ENCODE data around the gene ELFN1.
"Not testable (repeated sequence)": the region's sequence is repeated elsewhere in the genome, so short reads cannot be mapped to it uniquely, and the experiment has no call there.

ELFN1 gene

DNA sequence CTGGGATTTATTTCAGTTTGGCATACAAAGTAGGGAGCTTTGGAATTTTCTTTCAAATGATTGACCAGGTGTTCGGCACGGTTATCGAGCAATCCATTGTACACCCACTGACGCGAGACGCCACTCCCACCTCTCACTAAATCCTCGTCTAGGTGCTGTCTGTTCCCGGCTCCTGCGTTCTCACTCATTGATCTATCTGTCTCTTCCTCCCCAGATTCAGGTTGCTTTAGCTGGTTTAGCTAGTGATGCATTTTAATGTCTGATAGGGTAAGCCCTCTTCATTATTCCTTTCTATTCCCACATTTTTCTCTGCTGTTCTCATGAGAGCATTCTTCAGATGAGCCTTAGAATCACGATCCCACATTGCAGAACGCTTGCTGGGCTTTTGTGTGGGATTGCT lies 91.7 kb downstream of the ELFN1 start:
- ATAC-seq (ENCODE audit: insufficient read depth, low read depth), result no peak
- Histone ChIP-seq H3K27me3 (ENCODE audit: insufficient read depth, low read length, poor library complexity) (no peaks in the 10 kb centered on the region), H3K4me2 (ENCODE audit: insufficient read depth, low read length) (no peak overlapping the region), H4K20me1 (ENCODE audit: insufficient read depth, low read length) (no peaks in the 10 kb centered on the region; the same call in 1 of the 2 replicates), H3K4me1 (ENCODE audit: insufficient read depth, low read length) (no peaks in the 10 kb centered on the region), H3K4me3 (ENCODE audit: low read depth in 1 of 2, low read length in 2 of 2) (no peak overlapping the region), H3K36me3 (ENCODE audit: insufficient read depth, low read length) (no peaks in the 10 kb centered on the region), H3K9me3 (ENCODE audit: insufficient read depth, low read length, severe bottlenecking) (peaks cover 2% of the 10 kb centered on the region), H2AFZ (ENCODE audit: low read depth, low read length) (no peak overlapping the region), H3K27ac (ENCODE audit: low read length) (no peak overlapping the region), H3K79me2 (ENCODE audit: insufficient read depth, low read length) (no peaks in the 10 kb centered on the region), H3K9ac (ENCODE audit: low read depth, low read length) (no peak overlapping the region)
- no peak for TF ChIP-seq EZH2 (IDR thresholded peaks at IDR 0.05; ENCODE audit: borderline replicate concordance, low read depth, low read length, severe bottlenecking)
- TF ChIP-seq, protein P1, sequence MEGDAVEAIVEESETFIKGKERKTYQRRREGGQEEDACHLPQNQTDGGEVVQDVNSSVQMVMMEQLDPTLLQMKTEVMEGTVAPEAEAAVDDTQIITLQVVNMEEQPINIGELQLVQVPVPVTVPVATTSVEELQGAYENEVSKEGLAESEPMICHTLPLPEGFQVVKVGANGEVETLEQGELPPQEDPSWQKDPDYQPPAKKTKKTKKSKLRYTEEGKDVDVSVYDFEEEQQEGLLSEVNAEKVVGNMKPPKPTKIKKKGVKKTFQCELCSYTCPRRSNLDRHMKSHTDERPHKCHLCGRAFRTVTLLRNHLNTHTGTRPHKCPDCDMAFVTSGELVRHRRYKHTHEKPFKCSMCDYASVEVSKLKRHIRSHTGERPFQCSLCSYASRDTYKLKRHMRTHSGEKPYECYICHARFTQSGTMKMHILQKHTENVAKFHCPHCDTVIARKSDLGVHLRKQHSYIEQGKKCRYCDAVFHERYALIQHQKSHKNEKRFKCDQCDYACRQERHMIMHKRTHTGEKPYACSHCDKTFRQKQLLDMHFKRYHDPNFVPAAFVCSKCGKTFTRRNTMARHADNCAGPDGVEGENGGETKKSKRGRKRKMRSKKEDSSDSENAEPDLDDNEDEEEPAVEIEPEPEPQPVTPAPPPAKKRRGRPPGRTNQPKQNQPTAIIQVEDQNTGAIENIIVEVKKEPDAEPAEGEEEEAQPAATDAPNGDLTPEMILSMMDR (IDR thresholded peaks at IDR 0.05; ENCODE audit: borderline replicate concordance, extremely low read depth, low read length, poor library complexity, severe bottlenecking), result no peak
- DNase-seq, result no peak

DNA sequence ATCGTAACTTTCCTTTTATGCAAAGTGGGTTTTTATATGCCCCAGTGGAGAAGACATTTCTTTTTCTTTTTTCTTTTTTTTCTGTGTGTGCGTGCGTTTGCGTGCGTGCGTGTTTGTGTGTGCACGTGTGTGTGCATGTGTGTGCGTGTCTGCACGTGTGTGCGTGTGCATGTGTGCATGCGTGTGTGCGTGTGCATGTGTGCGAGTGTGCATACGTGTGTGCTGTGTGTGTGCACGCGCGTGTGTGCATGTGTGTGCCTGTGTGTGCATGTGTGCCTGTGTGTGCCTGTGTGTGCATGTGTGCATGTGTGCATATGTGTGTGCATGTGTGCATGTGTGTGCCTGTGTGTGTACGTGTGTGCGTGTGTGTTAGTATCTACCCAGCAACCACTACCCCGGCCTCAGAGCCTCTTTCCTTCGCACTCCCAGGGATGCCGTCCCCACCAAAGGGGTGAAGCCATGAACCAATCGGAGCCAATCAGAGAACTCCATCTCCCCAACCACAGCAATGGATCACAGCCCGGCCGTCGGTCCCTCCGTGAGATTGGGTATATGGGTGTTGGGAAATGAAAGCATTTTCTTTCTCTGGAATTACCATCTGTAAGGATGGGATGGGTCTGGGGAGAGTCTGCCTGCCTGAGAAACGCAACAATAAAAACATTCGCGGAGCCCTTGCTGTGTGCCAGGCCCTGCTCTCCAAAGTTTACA lies 92.3 kb downstream of the ELFN1 start:
- Histone ChIP-seq H3K27me3 (ENCODE audit: insufficient read depth, low read length, poor library complexity) (no peaks in the 10 kb centered on the region), H3K9ac (ENCODE audit: low read depth, low read length) (no peak overlapping the region)
- no peak for ATAC-seq (ENCODE audit: insufficient read depth, low read depth)

DNA sequence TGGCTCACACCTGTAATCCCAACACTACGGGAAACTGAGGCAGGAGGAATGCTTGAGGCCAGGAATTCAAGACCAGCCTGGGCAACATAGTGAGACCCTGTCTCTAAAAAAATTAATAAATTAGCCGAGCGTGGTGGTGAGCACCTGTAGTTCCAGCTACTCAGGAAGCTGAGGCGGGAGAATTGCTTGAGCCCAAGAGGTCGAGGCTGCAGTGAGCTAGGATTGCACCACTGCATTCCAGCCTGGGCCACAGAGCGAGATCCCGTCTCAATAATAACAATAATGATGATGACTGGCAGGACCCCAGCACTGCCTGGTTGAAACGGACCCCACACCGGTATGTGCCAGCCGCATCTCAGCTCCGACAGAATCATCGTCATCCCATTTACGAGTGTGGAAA lies 93.0 kb downstream of the ELFN1 start:
- ATAC-seq (ENCODE audit: insufficient read depth, low read depth) (no peak), DNase-seq (no peak)
- Histone ChIP-seq H3K27me3 (ENCODE audit: insufficient read depth, low read length, poor library complexity) (no peaks in the 10 kb centered on the region), H3K9me3 (ENCODE audit: insufficient read depth, low read length, severe bottlenecking) (peaks cover 2% of the 10 kb centered on the region), H3K4me1 (ENCODE audit: insufficient read depth, low read length) (no peaks in the 10 kb centered on the region), H3K4me2 (ENCODE audit: insufficient read depth, low read length) (no peak overlapping the region), H4K20me1 (ENCODE audit: insufficient read depth, low read length) (no peaks in the 10 kb centered on the region; the same call in 1 of the 2 replicates), H3K79me2 (ENCODE audit: insufficient read depth, low read length) (no peaks in the 10 kb centered on the region), H2AFZ (ENCODE audit: low read depth, low read length) (no peak overlapping the region), H3K27ac (ENCODE audit: low read length) (no peak overlapping the region), H3K36me3 (ENCODE audit: insufficient read depth, low read length) (no peaks in the 10 kb centered on the region), H3K9ac (ENCODE audit: low read depth, low read length) (no peak overlapping the region), H3K4me3 (ENCODE audit: low read depth in 1 of 2, low read length in 2 of 2) (no peak overlapping the region)
- TF ChIP-seq EZH2 (IDR thresholded peaks at IDR 0.05; ENCODE audit: borderline replicate concordance, low read depth, low read length, severe bottlenecking), result no peak
- TF ChIP-seq, protein P1 (IDR thresholded peaks at IDR 0.05; ENCODE audit: borderline replicate concordance, extremely low read depth, low read length, poor library complexity, severe bottlenecking), result no peak

More for the DNA sequence above, 92.3 kb downstream of the ELFN1 start:
- H3K79me2 ChIP-seq (ENCODE audit: insufficient read depth, low read length), result no peaks in the 10 kb centered on the region
- H4K20me1 ChIP-seq (ENCODE audit: insufficient read depth, low read length), result no peaks in the 10 kb centered on the region; the same call in 1 of the 2 replicates
- H3K4me1 ChIP-seq (ENCODE audit: insufficient read depth, low read length), result no peaks in the 10 kb centered on the region
- no peak overlapping the region for H3K4me2 ChIP-seq (ENCODE audit: insufficient read depth, low read length)
- H3K36me3 ChIP-seq (ENCODE audit: insufficient read depth, low read length), result no peaks in the 10 kb centered on the region
- DNase-seq, result no peak
- peaks cover 2% of the 10 kb centered on the region for H3K9me3 ChIP-seq (ENCODE audit: insufficient read depth, low read length, severe bottlenecking)
- TF ChIP-seq, protein P1 (IDR thresholded peaks at IDR 0.05; ENCODE audit: borderline replicate concordance, extremely low read depth, low read length, poor library complexity, severe bottlenecking), result no peak
- TF ChIP-seq EZH2 (IDR thresholded peaks at IDR 0.05; ENCODE audit: borderline replicate concordance, low read depth, low read length, severe bottlenecking), result no peak
- H2AFZ ChIP-seq (ENCODE audit: low read depth, low read length), result no peak overlapping the region
- no peak overlapping the region for H3K27ac ChIP-seq (ENCODE audit: low read length)
- no peak overlapping the region for H3K4me3 ChIP-seq (ENCODE audit: low read depth in 1 of 2, low read length in 2 of 2)

DNA sequence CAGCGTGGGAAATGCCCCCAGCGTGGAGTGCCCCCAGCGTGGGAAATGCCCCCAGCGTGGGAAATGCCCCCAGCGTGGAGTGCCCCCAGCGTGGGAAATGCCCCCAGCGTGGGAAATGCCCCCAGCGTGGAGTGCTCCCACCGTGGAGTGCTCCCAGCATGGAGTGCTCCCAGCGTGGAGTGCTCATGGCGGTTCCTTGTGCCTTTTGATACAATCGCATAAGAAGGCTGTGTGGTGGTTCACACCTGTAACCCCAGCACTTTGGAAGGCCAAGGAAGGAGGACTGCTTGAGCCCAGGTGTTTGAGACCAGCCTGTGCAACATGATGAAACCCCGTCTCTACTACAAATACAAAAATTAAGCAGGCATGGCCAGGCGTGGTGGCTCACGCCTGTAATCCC lies 93.8 kb downstream of the ELFN1 start:
- not testable (repeated sequence) for H3K36me3 ChIP-seq (ENCODE audit: insufficient read depth, low read length); ATAC-seq (ENCODE audit: insufficient read depth, low read depth); H3K9ac ChIP-seq (ENCODE audit: low read depth, low read length); H3K4me2 ChIP-seq (ENCODE audit: insufficient read depth, low read length); H3K27ac ChIP-seq (ENCODE audit: low read length); DNase-seq; H4K20me1 ChIP-seq (ENCODE audit: insufficient read depth, low read length); H3K4me3 ChIP-seq (ENCODE audit: low read depth in 1 of 2, low read length in 2 of 2); H2AFZ ChIP-seq (ENCODE audit: low read depth, low read length); H3K27me3 ChIP-seq (ENCODE audit: insufficient read depth, low read length, poor library complexity); H3K4me1 ChIP-seq (ENCODE audit: insufficient read depth, low read length); H3K79me2 ChIP-seq (ENCODE audit: insufficient read depth, low read length); H3K9me3 ChIP-seq (ENCODE audit: insufficient read depth, low read length, severe bottlenecking)

Data from DND-41 (cell line).